Measurements from ENCODE around the gene BRSK2.
"Not testable (repeated sequence)": the region's sequence is repeated elsewhere in the genome, so short reads cannot be mapped to it uniquely, and the experiment has no call there.

The BRSK2 gene

DNA sequence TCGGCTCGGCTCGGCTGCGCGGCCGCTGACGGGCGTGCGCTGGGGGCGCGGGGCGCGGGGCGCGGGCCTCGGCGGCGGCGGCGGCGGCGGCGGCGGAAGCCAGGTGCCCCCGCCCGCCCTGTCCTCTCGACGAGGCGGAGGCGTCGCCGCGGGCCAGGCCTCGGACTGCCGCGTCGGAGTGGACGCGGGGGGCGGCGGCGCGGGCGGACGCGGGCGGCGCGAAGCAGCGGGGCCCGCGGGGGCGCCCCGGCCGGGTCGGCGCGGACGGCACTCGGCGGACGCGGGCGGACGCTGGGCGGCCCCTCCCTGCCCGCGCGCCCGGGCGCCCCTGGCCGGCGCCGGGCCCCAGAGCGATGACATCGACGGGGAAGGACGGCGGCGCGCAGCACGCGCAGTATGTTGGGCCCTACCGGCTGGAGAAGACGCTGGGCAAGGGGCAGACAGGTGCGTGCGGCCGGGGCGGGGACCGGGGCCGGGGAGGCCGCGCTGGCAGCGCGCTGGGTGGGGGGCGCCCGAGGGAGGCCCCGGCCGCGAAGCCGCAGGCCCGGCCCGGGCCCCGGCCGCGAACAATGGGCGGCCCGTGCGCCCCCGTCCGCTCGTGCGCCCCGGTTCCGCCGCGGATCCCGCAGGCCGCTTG lies at the start of gene BRSK2:
BRSK2 (plus strand) TSS at position 3 of the 637 bp plus-strand sequence; CDS start at position 354, 351 bp downstream.
- DNase-seq (ENCODE audit: low read depth in 3 of 3, low spot score in 1 of 3) = no peak

DNA sequence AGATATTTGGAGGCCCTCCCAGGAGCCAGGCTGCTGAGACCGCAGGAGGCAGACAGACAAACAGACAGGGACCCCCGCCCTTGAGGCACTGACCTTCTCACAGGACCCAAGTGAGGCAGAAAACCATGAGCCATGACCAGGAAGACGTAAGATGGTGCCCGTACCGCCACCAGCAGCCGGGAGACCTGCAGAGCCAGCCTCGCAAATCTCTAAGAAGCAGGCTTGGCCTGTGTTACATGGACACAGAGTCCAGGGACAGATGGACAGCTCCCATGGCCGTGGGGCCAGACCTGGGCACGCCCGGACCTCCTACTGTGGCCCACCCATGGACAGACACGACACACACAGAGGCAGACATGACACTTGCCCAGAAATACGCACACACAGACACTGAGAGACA lies 49.6 kb upstream of the BRSK2 start:
- no peak for DNase-seq (ENCODE audit: low read depth in 3 of 3, low spot score in 1 of 3)

DNA sequence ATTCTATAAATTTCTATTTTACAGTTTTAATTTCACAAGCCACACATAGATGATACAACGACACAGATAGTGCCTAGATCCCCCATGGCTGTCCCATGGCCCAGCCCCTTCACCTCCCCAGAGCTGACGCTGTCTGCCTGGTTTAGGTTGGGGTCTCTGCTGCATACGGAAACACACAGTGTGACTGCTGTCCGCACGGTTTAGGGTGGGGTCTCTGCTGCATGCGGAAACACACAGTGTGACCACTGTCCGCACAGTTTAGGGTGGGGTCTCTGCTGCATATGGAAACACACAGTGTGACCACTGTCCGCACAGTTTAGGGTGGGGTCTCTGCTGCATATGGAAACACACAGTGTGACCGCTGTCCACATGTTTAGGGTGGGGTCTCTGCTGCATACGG lies 48.5 kb upstream of the BRSK2 start:
- not testable (repeated sequence) for DNase-seq (ENCODE audit: low read depth in 3 of 3, low spot score in 1 of 3)

DNA sequence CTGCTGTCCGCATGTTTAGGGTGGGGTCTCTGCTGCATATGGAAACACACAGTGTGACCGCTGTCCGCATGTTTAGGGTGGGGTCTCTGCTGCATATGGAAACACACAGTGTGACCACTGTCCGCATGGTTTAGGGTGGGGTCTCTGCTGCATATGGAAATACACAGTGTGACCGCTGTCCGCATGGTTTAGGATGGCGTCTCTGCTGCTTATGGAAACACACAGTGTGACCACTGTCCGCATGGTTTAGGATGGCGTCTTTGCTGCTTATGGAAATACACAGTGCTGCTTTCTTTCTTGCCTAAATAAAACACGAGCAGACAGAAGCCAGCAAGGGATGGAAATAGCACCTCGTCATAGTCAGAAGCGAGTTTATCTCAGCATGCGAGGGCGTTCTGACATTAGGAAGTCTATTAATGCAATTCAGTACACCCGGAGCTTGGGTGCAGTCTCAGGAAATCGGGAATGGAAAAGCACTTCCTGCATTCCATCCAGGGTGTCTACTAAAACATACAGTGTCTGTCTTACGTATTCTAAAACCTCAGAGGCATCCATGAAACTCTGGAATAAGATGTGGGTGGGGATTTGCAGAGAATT lies 47.7 kb upstream of the BRSK2 start:
- no peak for DNase-seq (ENCODE audit: low read depth in 3 of 3, low spot score in 1 of 3)

DNA sequence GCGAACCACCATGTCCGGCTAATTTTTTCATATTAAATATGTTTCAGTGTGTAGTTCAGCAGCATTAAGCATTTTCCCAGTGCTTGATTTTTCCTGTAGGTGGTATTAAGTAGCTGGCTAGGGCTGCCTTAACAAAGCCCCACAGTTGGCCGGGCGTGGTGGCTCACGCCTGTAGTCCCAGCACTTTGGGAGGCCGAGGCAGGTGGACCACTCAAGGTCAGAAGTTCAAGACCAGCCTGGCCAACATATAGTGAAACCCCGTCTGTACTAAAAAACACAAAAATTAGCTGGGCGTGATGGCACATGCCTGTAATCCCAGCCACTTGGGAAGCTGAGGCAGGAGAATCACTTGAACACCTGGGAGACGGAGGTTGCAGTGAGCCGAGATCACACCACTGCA lies 46.8 kb upstream of the BRSK2 start:
- no peak for DNase-seq (ENCODE audit: low read depth in 3 of 3, low spot score in 1 of 3)

DNA sequence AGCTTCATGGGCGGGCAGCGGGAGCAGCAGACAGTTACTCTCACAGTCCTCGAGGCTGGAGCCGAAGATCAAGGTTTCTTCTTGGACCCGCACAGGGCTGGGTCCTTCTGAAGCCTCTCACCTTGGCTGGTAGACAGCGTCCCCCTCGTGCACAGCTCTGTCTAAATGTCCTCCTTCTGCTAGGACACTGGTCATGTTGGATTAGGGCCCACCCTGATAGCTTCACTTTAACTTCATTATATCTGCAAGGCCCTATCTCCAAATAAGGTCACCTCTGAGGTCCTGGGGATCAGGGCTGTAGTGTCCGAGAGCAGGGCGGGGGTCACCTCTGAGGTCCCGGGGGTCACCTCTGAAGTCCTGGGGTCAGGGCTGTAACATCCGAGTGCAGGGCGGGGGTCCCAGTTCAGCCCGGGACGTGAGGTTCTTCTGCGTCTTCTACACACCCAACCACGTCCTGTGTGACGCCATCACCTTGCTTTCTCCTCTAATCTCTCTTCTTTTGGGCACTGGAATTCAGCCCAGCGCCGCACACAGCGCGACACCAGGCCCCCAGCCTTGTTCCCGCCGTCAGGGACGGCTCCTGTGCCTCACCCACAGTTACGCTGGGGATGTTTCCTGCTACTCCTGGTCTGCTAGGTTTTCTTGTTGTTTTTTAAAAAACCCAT lies 46.2 kb upstream of the BRSK2 start:
- DNase-seq (ENCODE audit: low read depth in 3 of 3, low spot score in 1 of 3) = no peak

DNA sequence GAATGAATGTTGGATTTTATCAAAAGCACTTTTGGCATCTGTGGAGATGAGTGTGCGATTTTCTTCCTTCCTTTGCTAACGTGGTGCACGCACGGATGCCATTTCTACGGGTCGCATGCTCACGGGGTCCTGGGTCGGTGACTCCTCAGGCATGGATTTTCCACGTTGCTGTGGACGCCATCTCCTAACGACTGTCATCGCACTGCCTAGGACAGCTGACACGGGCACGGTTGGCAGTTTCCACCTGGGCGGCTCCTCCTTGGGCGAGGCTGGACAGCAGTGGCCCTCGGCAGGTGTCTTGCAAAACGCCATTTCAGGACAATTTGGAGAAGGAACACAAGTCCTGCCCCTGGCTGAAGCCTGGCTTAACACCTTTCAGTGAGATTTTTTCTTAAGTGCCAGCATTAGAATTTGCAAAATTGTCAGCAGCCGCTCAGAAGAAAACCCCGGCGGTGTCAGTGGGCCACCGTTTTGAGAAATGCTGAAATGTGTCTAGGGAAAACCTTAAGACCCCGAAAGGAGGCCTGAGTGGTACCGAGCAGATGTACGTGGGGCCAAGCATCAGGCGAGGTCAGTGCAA lies 45.6 kb upstream of the BRSK2 start:
- no peak for DNase-seq (ENCODE audit: low read depth in 3 of 3, low spot score in 1 of 3)

DNA sequence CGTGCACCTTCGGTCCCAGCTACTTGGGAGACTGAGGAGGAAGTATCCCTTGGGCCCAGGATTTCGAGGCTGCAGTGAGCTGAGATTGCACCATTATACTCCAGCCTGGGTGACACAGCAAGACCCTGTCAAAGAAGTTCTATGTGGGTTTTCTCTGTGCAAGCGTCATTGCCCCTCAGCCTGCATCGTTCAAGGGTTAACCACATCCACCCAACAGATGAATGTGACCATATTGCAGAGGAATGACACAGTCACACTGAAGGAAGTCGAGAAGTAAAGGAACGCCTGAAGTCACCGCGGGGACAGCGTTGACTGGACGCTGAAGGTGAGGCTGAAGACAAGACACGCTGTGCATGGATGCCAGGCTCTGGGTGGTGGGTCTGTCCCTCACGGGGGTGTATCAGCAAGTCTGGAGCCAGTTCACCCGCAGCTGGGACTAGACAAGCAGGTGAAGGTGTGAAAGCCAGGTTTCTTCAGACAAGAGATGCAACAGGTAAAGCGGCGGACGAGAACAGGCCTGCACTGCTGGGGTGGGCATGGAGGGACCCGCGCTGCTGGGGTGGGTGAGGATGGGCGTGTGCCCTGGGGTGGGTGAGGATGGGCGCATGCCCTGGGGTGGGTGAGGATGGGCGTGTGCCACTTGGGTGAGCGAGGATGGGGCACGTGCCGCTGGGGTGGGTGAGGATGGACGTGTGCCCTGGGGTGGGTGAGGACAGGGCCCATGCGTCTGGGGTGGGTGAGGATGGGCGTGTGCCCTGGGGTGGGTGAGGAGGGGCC lies 43.8 kb upstream of the BRSK2 start:
- no peak for DNase-seq (ENCODE audit: low read depth in 3 of 3, low spot score in 1 of 3)

DNA sequence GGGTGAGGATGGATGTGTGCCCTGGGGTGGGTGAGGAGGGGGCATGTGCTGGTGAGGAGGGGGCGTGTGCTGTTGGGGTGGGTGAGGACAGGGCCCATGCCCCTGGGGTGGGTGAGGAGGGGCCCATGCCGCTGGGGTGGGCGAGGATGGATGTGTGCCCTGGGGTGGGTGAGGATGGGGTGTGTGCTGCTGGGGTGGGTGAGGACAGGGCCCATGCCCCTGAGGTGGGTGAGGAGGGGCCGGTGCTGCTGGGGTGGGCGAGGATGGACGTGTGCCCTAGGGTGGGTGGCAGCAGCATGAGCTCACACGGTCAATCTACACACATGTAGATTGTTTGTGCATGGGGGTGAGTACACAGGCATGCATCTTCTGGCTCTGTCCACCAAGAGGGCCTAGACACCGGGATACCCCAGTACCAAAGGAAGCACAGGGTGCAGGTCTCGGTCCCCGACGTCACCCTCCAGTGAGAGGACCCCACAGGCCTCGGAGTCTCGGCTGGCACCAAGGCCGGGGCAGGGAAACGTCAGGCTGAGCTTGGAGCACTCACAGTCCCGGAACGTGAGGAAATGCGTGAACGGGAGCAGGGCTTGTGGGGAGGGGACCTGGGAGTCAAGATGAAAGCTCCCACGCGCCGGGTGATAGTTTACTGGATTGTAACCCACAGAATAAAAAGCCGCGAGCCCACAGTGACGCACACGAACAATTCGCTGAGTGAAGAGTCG lies 42.9 kb upstream of the BRSK2 start:
- no peak for DNase-seq (ENCODE audit: low read depth in 3 of 3, low spot score in 1 of 3)

DNA sequence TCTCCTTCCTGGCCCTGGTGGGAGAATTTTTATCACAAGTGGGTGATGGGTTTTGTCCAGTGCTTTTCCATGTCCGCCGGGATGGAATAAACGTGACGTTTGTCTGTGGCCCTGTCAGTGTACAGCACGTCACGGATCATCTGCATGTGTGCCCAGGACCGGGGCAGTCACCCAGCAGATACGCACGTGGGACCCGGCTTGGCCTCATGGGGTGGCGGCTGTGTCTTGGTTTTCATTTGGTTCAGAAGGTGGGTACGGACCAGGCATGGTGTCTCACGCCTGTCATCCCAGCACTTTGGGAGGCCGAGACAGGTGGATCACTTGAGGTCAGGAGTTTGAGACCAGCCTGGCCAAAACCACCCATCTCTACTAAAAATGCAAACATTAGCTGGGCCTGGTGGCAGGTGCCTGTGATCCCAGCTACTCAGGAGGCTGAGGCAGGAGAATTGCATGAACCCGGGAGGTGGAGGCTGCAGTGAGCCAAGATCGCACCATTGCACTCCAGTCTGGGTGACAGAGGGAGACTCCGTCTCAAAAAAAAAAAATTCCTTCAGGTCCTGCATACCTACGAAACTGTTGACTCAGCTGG lies 42.2 kb upstream of the BRSK2 start:
- DNase-seq (ENCODE audit: low read depth in 3 of 3, low spot score in 1 of 3) = not testable (repeated sequence)

DNA sequence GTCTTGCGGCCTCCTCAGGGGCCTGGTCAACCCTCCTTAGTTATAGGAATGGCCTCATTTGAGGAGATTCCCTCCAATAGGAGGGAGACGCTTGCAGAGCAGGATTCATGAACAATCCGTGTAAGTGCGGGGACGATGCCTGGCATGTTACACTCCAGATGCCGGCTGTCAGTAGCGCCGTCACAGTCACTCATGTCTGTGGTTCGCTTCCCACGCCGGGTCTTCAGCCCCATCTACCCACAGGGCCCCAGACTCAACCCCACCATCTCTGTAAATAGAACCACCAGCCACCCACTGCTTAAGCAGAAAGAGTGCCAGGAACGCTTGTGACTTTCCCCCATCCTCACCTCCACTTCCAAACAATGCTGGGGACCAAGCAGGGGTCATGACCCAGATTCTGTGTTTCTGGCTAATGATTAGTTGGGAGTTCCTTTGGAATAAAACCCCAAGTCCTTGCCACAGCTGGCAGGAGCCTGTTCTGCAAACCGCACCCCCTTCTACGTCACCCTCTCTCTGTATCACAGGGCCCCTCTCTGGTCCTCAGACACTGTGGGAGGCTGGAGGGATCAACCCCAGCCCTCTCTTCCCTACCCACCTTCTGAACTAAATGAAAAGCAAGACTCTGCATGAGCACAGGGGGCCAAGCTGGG lies 41.5 kb upstream of the BRSK2 start:
- DNase-seq (ENCODE audit: low read depth in 3 of 3, low spot score in 1 of 3) = no peak

DNA sequence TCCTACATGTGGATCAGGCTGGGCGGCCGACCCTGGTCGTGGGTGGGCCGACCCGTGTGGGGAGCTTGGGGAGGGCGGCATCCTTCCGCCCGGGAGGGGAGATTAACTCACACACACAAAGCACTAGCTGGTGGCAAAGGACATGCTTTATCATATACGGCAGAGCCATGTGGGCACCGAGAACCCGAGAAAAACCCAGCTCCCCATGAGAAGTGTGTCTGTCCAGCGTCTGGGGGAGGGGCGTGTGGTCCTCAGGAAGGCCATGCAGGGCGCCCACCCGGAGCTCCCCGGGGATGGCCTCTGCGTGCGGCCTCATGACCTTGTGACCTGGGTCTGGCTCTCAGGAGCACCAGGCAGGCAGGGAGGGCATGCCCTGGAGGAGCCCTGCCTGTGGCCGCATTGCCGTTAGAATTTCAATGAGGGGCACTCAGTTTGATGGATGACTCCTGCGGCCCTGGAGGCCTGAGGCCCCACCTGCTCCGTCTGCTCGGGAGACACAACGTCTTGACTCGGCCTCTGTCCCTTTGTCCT lies 40.9 kb upstream of the BRSK2 start:
- DNase-seq (ENCODE audit: low read depth in 3 of 3, low spot score in 1 of 3) = no peak

DNA sequence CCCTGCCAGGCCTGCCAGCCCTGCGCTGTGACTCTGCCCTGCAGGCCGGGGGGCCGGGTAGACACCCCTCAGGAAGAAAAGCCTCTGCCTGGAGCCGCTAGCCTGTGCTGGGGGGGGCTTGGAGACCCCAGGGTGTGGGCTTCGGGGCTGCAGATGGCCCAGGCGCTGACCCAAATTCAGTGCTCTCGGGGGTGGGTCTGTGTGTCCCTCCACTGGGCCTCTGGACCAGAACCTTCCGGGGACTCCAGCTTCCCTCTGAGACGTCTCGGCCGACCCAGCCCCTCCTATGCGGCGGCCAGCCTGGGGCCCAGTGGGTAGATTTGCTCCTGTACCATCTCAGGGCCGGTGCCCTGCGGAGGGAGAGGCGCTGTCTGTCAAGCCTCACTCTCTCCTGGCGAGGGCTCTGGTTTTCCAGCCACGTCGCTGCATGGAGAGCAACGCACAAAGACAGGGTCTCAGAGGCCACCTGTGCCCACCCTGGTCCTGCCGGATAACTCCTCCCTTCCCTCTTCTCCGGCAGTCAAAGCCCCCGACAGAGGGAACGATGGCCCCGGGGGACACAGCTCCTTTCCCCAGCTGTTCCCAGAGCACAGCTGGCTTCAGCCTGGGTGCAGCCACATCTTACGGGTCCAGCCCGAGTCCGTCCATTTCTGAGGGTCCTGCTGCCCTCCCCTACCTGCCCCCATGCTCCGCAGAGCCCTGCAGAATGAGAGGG lies 40.2 kb upstream of the BRSK2 start:
- DNase-seq (ENCODE audit: low read depth in 3 of 3, low spot score in 1 of 3) = no peak

DNA sequence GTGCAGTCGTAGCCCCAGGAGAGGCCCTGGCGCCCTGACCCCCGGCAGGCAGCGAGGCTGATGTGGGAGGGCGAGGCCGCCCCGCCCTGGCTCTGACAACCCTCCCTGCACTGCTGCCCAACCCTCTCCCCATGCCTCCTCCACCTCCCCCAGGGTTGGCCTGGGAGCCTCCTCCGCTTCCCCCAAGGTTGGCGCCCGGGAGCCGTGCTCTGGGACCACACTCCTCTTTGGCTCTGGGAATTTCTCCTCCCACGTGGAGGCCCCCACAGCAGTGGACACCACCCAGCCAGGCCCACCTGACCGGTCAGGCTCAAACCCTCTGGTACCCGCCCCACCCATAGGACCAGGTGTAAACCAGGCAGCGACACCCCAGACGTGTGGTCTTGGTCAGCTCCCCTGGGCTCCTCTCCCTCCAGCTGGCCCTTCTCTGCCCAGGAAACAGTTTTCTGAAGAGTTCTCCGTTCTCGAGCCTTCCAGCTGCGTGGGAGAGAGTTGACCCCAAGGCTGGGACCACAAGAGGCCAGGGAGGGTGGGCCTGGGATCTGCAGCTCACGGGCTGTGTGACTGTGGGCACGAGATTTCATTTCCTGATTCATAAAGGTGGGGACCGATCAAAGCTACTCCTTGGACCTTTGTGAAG lies 39.5 kb upstream of the BRSK2 start:
- DNase-seq (ENCODE audit: low read depth in 3 of 3, low spot score in 1 of 3) = no peak

DNA sequence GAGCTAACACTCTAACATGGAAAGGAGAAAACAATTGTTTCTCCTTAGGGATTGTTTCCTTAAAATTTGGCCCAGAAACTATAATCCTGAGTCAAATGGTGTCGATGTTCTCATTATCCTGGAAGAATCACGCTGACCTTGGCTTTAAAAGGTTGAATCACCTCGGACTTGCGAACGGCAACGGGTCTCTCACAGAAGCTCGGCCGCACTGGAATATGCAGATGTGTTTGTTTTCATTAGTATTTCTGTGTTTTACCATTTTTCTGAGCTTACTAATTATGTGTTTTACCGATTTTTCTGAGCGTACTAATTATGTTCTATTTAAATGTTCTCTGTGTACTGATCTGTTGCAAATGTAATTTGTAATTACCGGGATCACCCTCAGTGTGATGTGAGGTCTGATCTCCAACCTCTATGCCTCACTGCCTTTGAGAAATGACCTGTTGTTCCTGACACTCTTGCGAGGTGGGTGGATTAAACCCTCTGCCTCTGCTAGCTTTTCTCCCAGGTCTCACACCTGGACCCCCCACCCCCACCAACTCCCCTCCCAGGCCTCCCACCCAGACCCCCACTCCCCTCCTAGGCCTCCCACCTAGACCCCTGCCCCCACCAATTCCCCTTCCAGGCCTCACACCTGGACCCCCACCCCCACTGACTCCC lies 38.3 kb upstream of the BRSK2 start:
- DNase-seq (ENCODE audit: low read depth in 3 of 3, low spot score in 1 of 3) = no peak

DNA sequence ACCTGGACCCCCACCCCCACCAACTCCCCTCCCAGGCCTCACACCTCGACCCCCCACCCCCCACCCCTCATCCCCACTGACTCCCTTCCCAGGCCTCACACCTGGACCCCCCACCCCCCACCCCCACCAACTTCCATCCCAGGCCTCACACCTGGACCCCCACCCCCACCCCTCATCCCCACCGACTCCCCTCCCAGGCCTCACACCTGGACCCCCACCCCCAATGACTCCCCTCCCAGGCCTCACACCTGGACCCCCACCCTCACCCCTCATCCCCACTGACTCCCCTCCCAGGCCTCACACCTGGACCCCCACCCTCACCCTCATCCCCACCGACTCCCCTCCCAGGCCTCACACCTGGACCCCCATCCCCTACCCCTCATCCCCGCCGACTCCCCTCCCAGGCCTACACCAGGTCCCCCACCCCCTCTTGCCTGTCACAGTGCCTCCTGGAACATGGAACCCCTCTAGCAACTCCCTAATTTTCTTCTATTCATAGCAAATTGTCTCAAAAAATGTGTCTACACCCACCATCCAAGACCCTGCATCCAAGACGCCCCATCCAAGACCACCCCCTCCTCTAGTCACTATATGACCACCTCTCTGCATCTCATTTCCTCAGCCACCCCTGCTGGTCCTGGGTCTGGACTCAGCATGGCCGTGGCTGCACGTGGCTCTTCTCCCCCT lies 36.9 kb upstream of the BRSK2 start:
- no peak for DNase-seq (ENCODE audit: low read depth in 3 of 3, low spot score in 1 of 3)

DNA sequence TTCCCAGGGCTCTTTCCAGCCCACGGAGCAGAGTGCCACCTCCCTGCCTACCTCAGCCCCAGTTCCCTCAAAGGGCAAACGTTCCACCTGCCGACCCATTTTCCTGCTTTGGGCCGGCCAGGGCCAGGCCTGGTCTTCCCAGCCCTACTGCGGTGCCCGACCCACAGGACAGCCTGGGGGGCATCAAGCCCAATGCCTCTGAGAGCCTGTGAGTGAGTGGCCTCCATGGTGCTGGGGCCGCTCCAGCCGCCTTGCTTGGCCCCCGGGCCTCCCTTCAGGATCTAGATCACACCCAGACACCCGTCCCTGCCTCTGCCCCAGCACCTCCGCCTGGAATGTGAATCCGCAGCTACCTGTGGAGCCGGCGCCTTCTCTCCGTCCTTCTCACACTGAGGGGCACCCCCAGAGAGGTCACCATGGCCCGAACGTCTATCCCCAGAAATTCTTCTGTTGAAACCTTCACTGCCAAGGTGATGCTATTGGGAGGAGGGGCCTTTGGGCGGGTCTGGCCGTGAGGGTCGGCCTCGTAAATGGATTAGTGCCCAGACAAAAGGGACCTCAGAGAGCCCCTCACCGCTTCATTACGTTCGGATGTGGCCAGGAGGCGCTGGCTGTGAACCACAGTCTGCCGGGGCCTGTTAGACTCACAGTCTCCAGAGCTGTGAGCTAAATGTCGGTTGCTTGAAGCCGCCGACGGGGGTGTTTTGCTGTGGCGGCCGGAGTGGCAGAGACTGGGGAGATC lies 36.2 kb upstream of the BRSK2 start:
- DNase-seq (ENCODE audit: low read depth in 3 of 3, low spot score in 1 of 3) = no peak

Measured in stimulated activated CD4-positive, alpha-beta T cell treated with anti-CD3 and anti-CD28 coated beads, TNF-alpha, amount 100 ng/mL, for 1 hour (primary cell).